Measurements from ENCODE around the gene MEIS3.

DNA sequence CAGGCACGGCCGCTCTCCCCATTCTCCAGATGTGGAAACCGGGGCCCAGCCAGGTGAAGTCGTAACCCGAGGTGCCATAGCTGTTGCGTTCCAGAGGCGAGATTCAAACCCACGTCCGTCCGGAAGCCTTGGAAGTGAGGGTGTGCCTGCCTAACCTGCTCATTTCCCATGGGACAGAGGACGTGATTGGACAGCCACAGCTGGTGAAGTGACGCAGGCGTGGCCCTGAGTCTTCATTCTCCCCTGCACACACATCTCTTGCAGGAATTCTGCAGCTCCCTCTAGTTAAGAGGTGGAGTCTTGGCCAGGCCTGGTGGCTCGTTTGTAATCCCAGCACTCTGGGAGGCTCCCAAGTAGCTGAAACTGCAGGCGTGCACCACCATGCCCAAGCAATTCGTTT is 16.8 kb downstream of the MEIS3 start:
- TF ChIP-seq CTCF (IDR thresholded peaks at IDR 0.05) (no peak), POLR2A (IDR thresholded peaks at IDR 0.05) (no peak)

Measured in right lobe of liver (tissue), 4 donors.